ENCODE results near the gene CAMKK2.

CAMKK2 gene

GRCh38 chr12:121328620-121329019 is 32.1 kb upstream of the CAMKK2 start:
- H2AFZ ChIP-seq (ENCODE audit: low read length) = no peak overlapping the region
- H3K9me2 ChIP-seq (ENCODE audit: low read depth, low read length) = no peaks in the 10 kb centered on the region
- H3K79me2 ChIP-seq (ENCODE audit: insufficient read depth, low read length) = no peaks in the 10 kb centered on the region
- no peak overlapping the region for H3K9ac ChIP-seq (ENCODE audit: low read length)
- TF ChIP-seq, protein P1, sequence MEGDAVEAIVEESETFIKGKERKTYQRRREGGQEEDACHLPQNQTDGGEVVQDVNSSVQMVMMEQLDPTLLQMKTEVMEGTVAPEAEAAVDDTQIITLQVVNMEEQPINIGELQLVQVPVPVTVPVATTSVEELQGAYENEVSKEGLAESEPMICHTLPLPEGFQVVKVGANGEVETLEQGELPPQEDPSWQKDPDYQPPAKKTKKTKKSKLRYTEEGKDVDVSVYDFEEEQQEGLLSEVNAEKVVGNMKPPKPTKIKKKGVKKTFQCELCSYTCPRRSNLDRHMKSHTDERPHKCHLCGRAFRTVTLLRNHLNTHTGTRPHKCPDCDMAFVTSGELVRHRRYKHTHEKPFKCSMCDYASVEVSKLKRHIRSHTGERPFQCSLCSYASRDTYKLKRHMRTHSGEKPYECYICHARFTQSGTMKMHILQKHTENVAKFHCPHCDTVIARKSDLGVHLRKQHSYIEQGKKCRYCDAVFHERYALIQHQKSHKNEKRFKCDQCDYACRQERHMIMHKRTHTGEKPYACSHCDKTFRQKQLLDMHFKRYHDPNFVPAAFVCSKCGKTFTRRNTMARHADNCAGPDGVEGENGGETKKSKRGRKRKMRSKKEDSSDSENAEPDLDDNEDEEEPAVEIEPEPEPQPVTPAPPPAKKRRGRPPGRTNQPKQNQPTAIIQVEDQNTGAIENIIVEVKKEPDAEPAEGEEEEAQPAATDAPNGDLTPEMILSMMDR (IDR thresholded peaks at IDR 0.05; ENCODE audit: low read length) = no peak
- no peak for TF ChIP-seq EZH2 (IDR thresholded peaks at IDR 0.05; ENCODE audit: borderline replicate concordance, low read length)
- peaks cover 95% of the 10 kb centered on the region for H3K36me3 ChIP-seq (ENCODE audit: insufficient read depth, low read length)
- no peak overlapping the region for H3K27ac ChIP-seq (ENCODE audit: low read depth, low read length, poor library complexity, severe bottlenecking)
- no peak overlapping the region for H3K4me3 ChIP-seq (ENCODE audit: low read depth, low read length, poor library complexity, severe bottlenecking)
- H3K4me2 ChIP-seq (ENCODE audit: low read length) = no peak overlapping the region
- H3K9me3 ChIP-seq (ENCODE audit: low read length) = no peaks in the 10 kb centered on the region
- no peaks in the 10 kb centered on the region for H3K4me1 ChIP-seq (ENCODE audit: insufficient read depth, low read length, severe bottlenecking)
- H4K20me1 ChIP-seq (ENCODE audit: insufficient read depth, low read length) = no peaks in the 10 kb centered on the region
- no peaks in the 10 kb centered on the region for H3F3A ChIP-seq (ENCODE audit: insufficient read depth, low read length)
- no peaks in the 10 kb centered on the region for H3K27me3 ChIP-seq (ENCODE audit: insufficient read depth, low read length)

- Histone ChIP-seq H3K27me3 (ENCODE audit: insufficient read depth, low read length) (no peaks in the 10 kb centered on the region), H3F3A (ENCODE audit: insufficient read depth, low read length) (no peaks in the 10 kb centered on the region), H3K36me3 (ENCODE audit: insufficient read depth, low read length) (peaks cover 96% of the 10 kb centered on the region), H3K27ac (ENCODE audit: low read depth, low read length, poor library complexity, severe bottlenecking) (no peak overlapping the region), H3K79me2 (ENCODE audit: insufficient read depth, low read length) (no peaks in the 10 kb centered on the region), H3K4me2 (ENCODE audit: low read length) (no peak overlapping the region), H3K4me3 (ENCODE audit: low read depth, low read length, poor library complexity, severe bottlenecking) (no peak overlapping the region), H3K9me3 (ENCODE audit: low read length) (no peaks in the 10 kb centered on the region), H3K9me2 (ENCODE audit: low read depth, low read length) (no peaks in the 10 kb centered on the region), H3K9ac (ENCODE audit: low read length) (no peak overlapping the region), H3K4me1 (ENCODE audit: insufficient read depth, low read length, severe bottlenecking) (no peaks in the 10 kb centered on the region), H2AFZ (ENCODE audit: low read length) (no peak overlapping the region), H4K20me1 (ENCODE audit: insufficient read depth, low read length) (no peaks in the 10 kb centered on the region)
- no peak for TF ChIP-seq EZH2 (IDR thresholded peaks at IDR 0.05; ENCODE audit: borderline replicate concordance, low read length)
- TF ChIP-seq, protein P1 (IDR thresholded peaks at IDR 0.05; ENCODE audit: low read length) = no peak
Measured at GRCh38 chr12:121326996-121327674, 30.6 kb upstream of the CAMKK2 start.

DNA sequence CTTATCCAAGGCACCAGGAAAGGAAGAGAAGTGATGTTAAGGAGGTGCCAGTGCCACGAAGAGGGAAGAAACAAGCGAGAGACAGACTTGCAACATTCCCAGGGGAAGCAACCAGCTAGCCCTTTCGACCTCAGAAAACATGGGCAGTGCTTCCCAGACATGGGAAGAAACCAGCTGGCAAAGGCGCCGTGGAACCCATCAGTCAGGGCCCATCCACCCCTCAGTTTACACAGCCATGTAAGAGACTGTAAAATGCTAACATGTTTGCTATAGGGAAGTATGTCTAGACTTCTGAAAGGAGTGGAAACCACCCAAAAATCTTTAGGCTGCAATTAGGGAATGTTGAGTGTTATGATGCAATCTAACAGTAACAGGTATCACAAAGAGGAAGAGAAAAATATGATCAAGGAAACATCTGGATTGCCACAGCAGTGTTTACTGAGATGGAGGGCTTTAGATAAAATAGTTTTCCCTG is 29.4 kb upstream of the CAMKK2 start:
- H4K20me1 ChIP-seq (ENCODE audit: insufficient read depth, low read length) = no peaks in the 10 kb centered on the region
- H3K79me2 ChIP-seq (ENCODE audit: insufficient read depth, low read length) = no peaks in the 10 kb centered on the region
- TF ChIP-seq, protein P1 (IDR thresholded peaks at IDR 0.05; ENCODE audit: low read length) = no peak
- TF ChIP-seq EZH2 (IDR thresholded peaks at IDR 0.05; ENCODE audit: borderline replicate concordance, low read length) = no peak
- no peaks in the 10 kb centered on the region for H3K4me1 ChIP-seq (ENCODE audit: insufficient read depth, low read length, severe bottlenecking)
- H3K4me3 ChIP-seq (ENCODE audit: low read depth, low read length, poor library complexity, severe bottlenecking) = no peak overlapping the region
- no peak overlapping the region for H3K27ac ChIP-seq (ENCODE audit: low read depth, low read length, poor library complexity, severe bottlenecking)
- H3K9me3 ChIP-seq (ENCODE audit: low read length) = no peaks in the 10 kb centered on the region
- H3F3A ChIP-seq (ENCODE audit: insufficient read depth, low read length) = no peaks in the 10 kb centered on the region
- no peaks in the 10 kb centered on the region for H3K27me3 ChIP-seq (ENCODE audit: insufficient read depth, low read length)
- H3K9ac ChIP-seq (ENCODE audit: low read length) = no peak overlapping the region
- H3K4me2 ChIP-seq (ENCODE audit: low read length) = no peak overlapping the region
- H3K9me2 ChIP-seq (ENCODE audit: low read depth, low read length) = no peaks in the 10 kb centered on the region
- H2AFZ ChIP-seq (ENCODE audit: low read length) = no peak overlapping the region
- H3K36me3 ChIP-seq (ENCODE audit: insufficient read depth, low read length) = peaks cover 93% of the 10 kb centered on the region
